H9 (cell line): Measurements from ENCODE around the gene ZNFX1. TPM values are rescaled to one million over a fixed set of nuclear protein-coding genes. Genes with fewer than 3 reads are reported as not detected.

Source experiments
- DNase-seq: peaks from one replicate; pipeline ENCODE4 v3.0.0-alpha.2; 2017
- H2AFZ ChIP-seq: one replicate; pipeline ENCODE4 v1.6.1; 2013; ENCODE audit warnings: mild to moderate bottlenecking, low read length, control low read depth, moderate library complexity
- H2AK5ac ChIP-seq: 2 replicates; pipeline ENCODE4 v1.6.1; 2013; ENCODE audit warnings: low read length, control low read depth, mixed read lengths; ENCODE audit not compliant: insufficient read length
- H2BK120ac ChIP-seq: one replicate; pipeline ENCODE4 v1.6.1; 2013; ENCODE audit warnings: low read depth, mild to moderate bottlenecking, low read length, control low read depth, inconsistent platforms; ENCODE audit not compliant: poor library complexity, severe bottlenecking
- H2BK12ac ChIP-seq: 2 replicates; pipeline ENCODE4 v1.6.1; 2013; ENCODE audit warnings: low read length, control low read depth, mixed read lengths, low read depth; ENCODE audit not compliant: insufficient read length
- H2BK15ac ChIP-seq: 2 replicates; pipeline ENCODE4 v1.6.1; 2013; ENCODE audit warnings: low read depth, low read length, control low read depth
- H2BK20ac ChIP-seq: one replicate; pipeline ENCODE4 v1.6.1; 2013; ENCODE audit warnings: low read depth, mild to moderate bottlenecking, low read length, control low read depth, inconsistent platforms; ENCODE audit not compliant: poor library complexity, severe bottlenecking
- H2BK5ac ChIP-seq: 2 replicates; pipeline ENCODE4 v1.6.1; 2013; ENCODE audit warnings: low read length, control low read depth, mixed read lengths; ENCODE audit not compliant: insufficient read length
- H3K14ac ChIP-seq: 2 replicates; pipeline ENCODE4 v1.6.1; 2013; ENCODE audit warnings: low read length, control low read depth; ENCODE audit not compliant: insufficient read depth
- H3K18ac ChIP-seq: 2 replicates; pipeline ENCODE4 v1.6.1; 2013; ENCODE audit warnings: low read depth, mild to moderate bottlenecking, mixed read lengths, low read length, control low read depth; ENCODE audit not compliant: insufficient read length
- H3K23ac ChIP-seq: 2 replicates; pipeline ENCODE4 v1.6.1; 2013; ENCODE audit warnings: low read length, control low read depth, mixed read lengths, low read depth; ENCODE audit not compliant: insufficient read length
- H3K23me2 ChIP-seq: 2 replicates; pipeline ENCODE4 v1.6.1; 2013; ENCODE audit warnings: low read depth, mild to moderate bottlenecking, mixed read lengths, low read length, control low read depth; ENCODE audit not compliant: insufficient read length, poor library complexity, severe bottlenecking
- H3K27ac ChIP-seq: 2 replicates; pipeline ENCODE4 v1.5.1; 2013; ENCODE audit warnings: low read length, control low read depth, mixed read lengths, low read depth; ENCODE audit not compliant: insufficient read length
- H3K27me3 ChIP-seq: 2 replicates; pipeline ENCODE4 v1.6.1; 2013; ENCODE audit warnings: low read length, control low read depth, inconsistent platforms; ENCODE audit not compliant: insufficient read depth
- H3K4ac ChIP-seq: 2 replicates; pipeline ENCODE4 v1.6.1; 2013; ENCODE audit warnings: low read depth, mild to moderate bottlenecking, control low read depth, inconsistent platforms, low read length, moderate library complexity
- H3K4me1 ChIP-seq: 2 replicates; pipeline ENCODE4 v1.6.1; 2013; ENCODE audit warnings: low read length, control low read depth, inconsistent platforms; ENCODE audit not compliant: insufficient read depth
- H3K4me2 ChIP-seq: 2 replicates; pipeline ENCODE4 v1.6.1; 2013; ENCODE audit warnings: low read length, control low read depth, mixed read lengths; ENCODE audit not compliant: insufficient read length, insufficient read depth
- H3K56ac ChIP-seq: 2 replicates; pipeline ENCODE4 v1.6.1; 2013; ENCODE audit warnings: low read depth, mild to moderate bottlenecking, mixed read lengths, low read length, control low read depth; ENCODE audit not compliant: insufficient read length
- H3K79me1 ChIP-seq: 2 replicates; pipeline ENCODE4 v1.6.1; 2013; ENCODE audit warnings: low read depth, mild to moderate bottlenecking, moderate library complexity, low read length, control low read depth, inconsistent platforms; ENCODE audit not compliant: insufficient read depth, poor library complexity, severe bottlenecking
- H3K79me2 ChIP-seq: 2 replicates; pipeline ENCODE4 v1.6.1; 2013; ENCODE audit warnings: low read length, control low read depth, inconsistent platforms; ENCODE audit not compliant: insufficient read depth
- H3K9ac ChIP-seq: 2 replicates; pipeline ENCODE4 v1.6.1; 2013; ENCODE audit warnings: low read length, control low read depth, mixed read lengths; ENCODE audit not compliant: insufficient read length; ENCODE audit errors: extremely low read depth
- H3K9me3 ChIP-seq: one replicate; pipeline ENCODE4 v1.6.1; 2013; ENCODE audit warnings: low read depth, low read length, inconsistent platforms; ENCODE audit not compliant: control insufficient read depth
- H3T11ph ChIP-seq: one replicate; pipeline ENCODE4 v1.6.1; 2013; ENCODE audit warnings: mild to moderate bottlenecking, low read length, control low read depth, inconsistent platforms
- H4K20me1 ChIP-seq: one replicate; pipeline ENCODE4 v1.6.1; 2013; ENCODE audit not compliant: control insufficient read depth, insufficient read length, insufficient read depth
- H4K5ac ChIP-seq: 2 replicates; pipeline ENCODE4 v1.6.1; 2013; ENCODE audit warnings: low read depth, mild to moderate bottlenecking, mixed read lengths, low read length, control low read depth; ENCODE audit not compliant: insufficient read length
- H4K8ac ChIP-seq: replicated peaks from 2 replicates; pipeline ENCODE4 v1.6.1; 2013; ENCODE audit warnings: low read length, control low read depth, mixed read lengths, low read depth; ENCODE audit not compliant: insufficient read length
- H4K91ac ChIP-seq: 2 replicates; pipeline ENCODE4 v1.6.1; 2013; ENCODE audit warnings: low read depth, mild to moderate bottlenecking, moderate library complexity, mixed read lengths, low read length, control low read depth; ENCODE audit not compliant: insufficient read length
- H3K27ac Mint-ChIP-seq, 3 experiments: 2 replicates in 2 of 3; 3 replicates in 1 of 3; pipeline ENCODE4 v1.8.0; 2020 to 2021; ENCODE audit warnings: mixed read lengths in 3 of 3, mild to moderate bottlenecking in 1 of 3, moderate library complexity in 1 of 3
- H3K27me3 Mint-ChIP-seq: 2 replicates; pipeline ENCODE4 v1.8.0; 2021; ENCODE audit warnings: low read depth, mild to moderate bottlenecking, moderate library complexity, mixed read lengths
- H3K36me3 Mint-ChIP-seq, 3 experiments: 2 replicates in 2 of 3; 3 replicates in 1 of 3; pipeline ENCODE4 v1.8.0; 2020 to 2021; ENCODE audit warnings: low read depth in 3 of 3, mixed read lengths in 3 of 3; ENCODE audit not compliant: insufficient read depth in 1 of 3
- H3K4me1 Mint-ChIP-seq, 2 experiments: 2 replicates each; pipeline ENCODE4 v1.8.0; 2020; ENCODE audit warnings: mixed read lengths in 2 of 2
- H3K4me3 Mint-ChIP-seq, 2 experiments: 2 replicates in 1 of 2; 3 replicates in 1 of 2; pipeline ENCODE4 v1.8.0; 2020 to 2021; ENCODE audit warnings: mild to moderate bottlenecking in 2 of 2, mixed read lengths in 2 of 2, moderate library complexity in 1 of 2
- H3K9me3 Mint-ChIP-seq, 2 experiments: 2 replicates in 1 of 2; 3 replicates in 1 of 2; pipeline ENCODE4 v1.8.0; 2020; ENCODE audit warnings: mild to moderate bottlenecking in 2 of 2, mixed read lengths in 2 of 2, moderate library complexity in 1 of 2
- CTCF ChIP-seq: fragments of 200-600 bp; sonication (generic); conservative IDR thresholded peaks from 3 replicates; pipeline ENCODE4 v1.8.0; 2021; ENCODE audit warnings: antibody characterized with exemption, mild to moderate bottlenecking
- WGBS: extraction: QIAGEN DNeasy Blood & Tissue Kit; methylation state at CpG from one replicate; pipeline ENCODE4 v1.1.7; 2013; ENCODE audit warnings: missing lambda C conversion rate, low lambda C conversion rate, mixed read lengths; ENCODE audit not compliant: insufficient read length; ENCODE audit errors: extremely low coverage; 5-methylcytosine and 5-hydroxymethylcytosine counted together
- total RNA-seq: library from RNA; stranded (reverse); gene quantifications from 2 replicates; pipeline ENCODE4 v1.2.1, GENCODE V29; 2021

ZNFX1 gene
- total RNA-seq, 1 experiment from 2014 or later = 13.3 TPM

DNA sequence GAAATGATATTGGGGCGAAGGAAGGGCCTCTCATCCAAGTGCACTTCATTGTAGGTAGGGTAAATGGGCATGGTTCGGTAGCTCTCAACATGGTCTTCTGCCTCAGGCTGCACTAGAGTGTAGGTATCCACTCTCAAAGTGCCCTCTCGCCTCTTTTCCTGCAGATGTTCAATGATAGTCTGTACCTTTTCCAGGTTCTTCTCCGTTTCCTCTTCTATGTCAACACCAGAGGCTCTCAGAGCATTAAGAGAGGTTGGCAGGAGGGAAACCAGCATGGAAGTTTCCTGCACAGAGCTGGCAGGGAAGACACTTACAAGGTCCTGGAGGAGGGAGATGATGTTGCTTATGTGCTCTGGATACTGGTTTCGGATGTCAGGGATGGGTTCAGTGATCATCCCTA, 7.1 kb downstream of the ZNFX1 start:
- Mint-ChIP-seq H3K36me3 (peaks cover 44 to 66% (median 65%) of the 10 kb centered on the region in 3 experiments), H3K9me3 (peaks cover 0 to 3% of the 10 kb centered on the region in 2 experiments; a peak in 2 of 5 replicates), H3K4me1 (peaks cover 0 to 3% of the 10 kb centered on the region in 2 experiments; a peak in 1 of 4 replicates), H3K27ac (no peak overlapping the region), H3K27me3 (no peaks in the 10 kb centered on the region), H3K4me3 (no peak overlapping the region)
- no peak overlapping the region for H3T11ph ChIP-seq
- H3K9ac ChIP-seq = no peak overlapping the region
- H3K4ac ChIP-seq = no peak overlapping the region
- H2BK12ac ChIP-seq = no peak overlapping the region
- no peak overlapping the region for H2BK5ac ChIP-seq
- H3K4me1 ChIP-seq = no peaks in the 10 kb centered on the region
- H2BK20ac ChIP-seq = no peak overlapping the region
- peaks cover 8% of the 10 kb centered on the region; the same call in 1 of the 2 replicates for H3K79me2 ChIP-seq
- H3K23me2 ChIP-seq = no peaks in the 10 kb centered on the region
- H3K23ac ChIP-seq = no peak overlapping the region
- H2BK120ac ChIP-seq = no peak overlapping the region
- no peak overlapping the region for H4K8ac ChIP-seq
- peaks cover 6% of the 10 kb centered on the region for H3K79me1 ChIP-seq
- H3K9me3 ChIP-seq = no peaks in the 10 kb centered on the region
- TF ChIP-seq CTCF = no peak
- no CpG with 5 or more reads among the region's 5 CpGs for WGBS
- no peaks in the 10 kb centered on the region for H3K27me3 ChIP-seq
- no peak overlapping the region for H2AFZ ChIP-seq
- no peak overlapping the region for H3K4me2 ChIP-seq
- no peaks in the 10 kb centered on the region for H4K20me1 ChIP-seq
- no peak overlapping the region for H3K14ac ChIP-seq
- H3K18ac ChIP-seq = no peak overlapping the region
- no peak overlapping the region for H3K56ac ChIP-seq
- no peak overlapping the region for H4K91ac ChIP-seq
- H2AK5ac ChIP-seq = no peak overlapping the region
- no peak overlapping the region for H2BK15ac ChIP-seq
- no peak overlapping the region for H3K27ac ChIP-seq
- DNase-seq = no peak
- H4K5ac ChIP-seq = no peak overlapping the region
